Endothelial cell of umbilical vein (primary cell): ENCODE data around the gene DEFB108B. TPM values are rescaled to one million over a fixed set of nuclear protein-coding genes. Genes with fewer than 3 reads are reported as not detected.
"Not testable (repeated sequence)": the region's sequence is repeated elsewhere in the genome, so short reads cannot be mapped to it uniquely, and the experiment has no call there.

Source experiments
- BruUV-seq: library from RNA; stranded (reverse); fragments of 400-500 nt; replicated peaks from 2 replicates; lab custom pipeline; 2021; lab: Mats Ljungman, UMichigan
- CTCF ChIA-PET: fragments of 300-600, 350-600 bp; sonication (Branson Sonifier 250); formaldehyde crosslinking; loops from one replicate; lab custom pipeline; 2021; ENCODE audit warnings: antibody characterized with exemption, inconsistent platforms; lab: Charles Lee
- POLR2A ChIA-PET: fragments of 300-600, 350-600 bp; sonication (Branson Sonifier 250); formaldehyde crosslinking; loops from one replicate; lab custom pipeline; 2021; ENCODE audit warnings: antibody characterized with exemption, inconsistent platforms; lab: Charles Lee
- DNase-seq: peaks from one replicate; pipeline ENCODE4 v3.0.0-alpha.2; 2011; ENCODE audit warnings: low read depth, low spot score
- FAIRE-seq: peaks from 2 replicates; lab custom pipeline; 2011; peaks lifted over from hg19 to GRCh38; lab: Jason Lieb, UNC
- H2AFZ ChIP-seq: 2 replicates; pipeline ENCODE4 v1.6.0; 2012; ENCODE audit warnings: low read depth, low read length, control low read depth, inconsistent platforms
- H3K27ac ChIP-seq: 2 replicates; pipeline ENCODE4 v1.5.1; 2011; ENCODE audit warnings: low read depth, mild to moderate bottlenecking, control low read depth, low read length, moderate library complexity; ENCODE audit not compliant: insufficient read depth
- H3K27me3 ChIP-seq, 2 experiments: 2 replicates each; pipeline versions ENCODE4 v1.6.0 to v1.6.1; 2011; ENCODE audit warnings: low read length in 2 of 2, mixed read lengths in 1 of 2; ENCODE audit not compliant: control insufficient read depth in 2 of 2, insufficient read depth in 2 of 2
- H3K36me3 ChIP-seq, 2 experiments: 2 replicates in 1 of 2; 3 replicates in 1 of 2; pipeline ENCODE4 v1.5.1; 2011; ENCODE audit warnings: low read length in 2 of 2, mild to moderate bottlenecking in 1 of 2, moderate library complexity in 1 of 2; ENCODE audit not compliant: control insufficient read depth in 2 of 2, insufficient read depth in 2 of 2; ENCODE audit errors: extremely low read depth in 1 of 2
- H3K4me1 ChIP-seq: 3 replicates; pipeline ENCODE4 v1.5.1; 2011; ENCODE audit warnings: mild to moderate bottlenecking, low read length; ENCODE audit not compliant: control insufficient read depth, insufficient read depth; ENCODE audit errors: extremely low read depth
- H3K4me2 ChIP-seq: 2 replicates; pipeline ENCODE4 v1.6.1; 2011; ENCODE audit warnings: low read length, control low read depth, mixed read lengths; ENCODE audit not compliant: insufficient read depth
- H3K4me3 ChIP-seq, 3 experiments: fragments of 200-600 bp in 1 of 3; sonication (generic), shearing (Covaris generic) in 1 of 3; replicated peaks in 1 of 3; 2 replicates each; pipeline ENCODE4 v1.5.1; 2011 to 2016; ENCODE audit warnings: control low read depth in 3 of 3, low read length in 3 of 3, mild to moderate bottlenecking in 2 of 3, inconsistent platforms in 1 of 3, low read depth in 1 of 3, moderate library complexity in 1 of 3; ENCODE audit not compliant: insufficient read depth in 1 of 3
- H3K79me2 ChIP-seq: 2 replicates; pipeline ENCODE4 v1.6.0; 2012; ENCODE audit warnings: low read length, inconsistent platforms; ENCODE audit not compliant: control insufficient read depth, insufficient read depth
- H3K9ac ChIP-seq: replicated peaks from 2 replicates; pipeline ENCODE3; 2011; ENCODE audit warnings: low read length, control low read depth; ENCODE audit not compliant: insufficient read depth; ENCODE audit errors: extremely low read depth
- H3K9me1 ChIP-seq: replicated peaks from 3 replicates; pipeline ENCODE4 v1.6.0; 2011; ENCODE audit warnings: mild to moderate bottlenecking, low read length; ENCODE audit not compliant: control insufficient read depth, insufficient read depth; ENCODE audit errors: extremely low read depth
- H3K9me3 ChIP-seq: replicated peaks from 2 replicates; pipeline ENCODE4 v1.5.1; 2012; ENCODE audit warnings: low read length, inconsistent platforms; ENCODE audit not compliant: control insufficient read depth, insufficient read depth
- H4K20me1 ChIP-seq: replicated peaks from 2 replicates; pipeline ENCODE3; 2011; ENCODE audit warnings: mild to moderate bottlenecking, low read length; ENCODE audit not compliant: control insufficient read depth, insufficient read depth; ENCODE audit errors: extremely low read depth
- CTCF ChIP-seq, 2 donors: IDR thresholded peaks; 1 replicate in 1 of 2; 2 replicates in 1 of 2; pipeline ENCODE4 v1.5.1; 2011; ENCODE audit warnings: low read length in 2 of 2, mild to moderate bottlenecking in 2 of 2, moderate library complexity in 2 of 2, control low read depth in 1 of 2, inconsistent platforms in 1 of 2, low read depth in 1 of 2; ENCODE audit not compliant: insufficient read depth in 1 of 2; ENCODE audit errors: extremely low read depth in 1 of 2
- POLR2AphosphoS5 ChIP-seq: IDR thresholded peaks from 2 replicates; pipeline ENCODE4 v1.6.1; 2012; ENCODE audit warnings: low read depth, mild to moderate bottlenecking, control low read depth, low read length, moderate library complexity; ENCODE audit not compliant: insufficient read depth
- dilution Hi-C: fragments of 300-500 bp; cut with MboI; formaldehyde crosslinking; loops from one replicate; pipeline ENCODE4 v1.15.0; 2019; ENCODE audit warnings: low sequenced_read_pairs; ENCODE audit not compliant: extremely low pct_ligation_motif_present
- intact Hi-C: fragments of 100-400 bp; cut with micrococcal nuclease; formaldehyde crosslinking; loops from one replicate; pipeline ENCODE4 v1.10.0; 2022
- polyA plus RNA-seq, 4 experiments: library from polyadenylated mRNA; depleted of rRNA in 3 of 4; stranded (reverse) in 3 of 4; unstranded in 1 of 4; fragments of >200 nt; gene quantifications; 2 replicates each; pipeline versions ENCODE4 v1.2.1 to v1.2.3, GENCODE V29; 2011 to 2012; ENCODE audit warnings: missing spikeins in 1 of 4
- total RNA-seq: library from RNA; stranded (reverse); gene quantifications from 2 replicates; pipeline ENCODE4 v1.2.3, GENCODE V29; 2021

Gene DEFB108B
- total and polyA plus RNA-seq, 2 donors (not counting 3 experiments of a cell fraction or from before 2014, with no cell fraction given): not detected

GRCh38 chr11:71813481-71814355 lies 19.3 kb upstream of the DEFB108B start:
- FAIRE-seq, intact Hi-C loops, H3K79me2 ChIP-seq, H3K9me1 ChIP-seq, H4K20me1 ChIP-seq, POLR2A ChIA-PET, H3K4me1 ChIP-seq, H3K9me3 ChIP-seq, BruUV-seq, dilution Hi-C loops, H3K36me3 ChIP-seq, H3K27me3 ChIP-seq: not testable (repeated sequence)
- peak overlapping the region; percentile 11 for H3K27ac ChIP-seq
- peak overlapping the region; percentile 42 for H3K4me2 ChIP-seq
- peak overlapping the region; percentile 81 for H2AFZ ChIP-seq
- H3K4me3 ChIP-seq: peak overlapping the region; percentile 20 to 55 (median 50)
- H3K9ac ChIP-seq: peak overlapping the region; percentile 61
- DNase-seq: peak; percentile 76
- CTCF ChIA-PET: interaction anchor here (2.1 kb wide), 1 partner anchor 13 kb away, joined by 12 read pairs; no protein-coding TSS in a partner anchor
- peak; percentile 60 for TF ChIP-seq POLR2AphosphoS5
- peak; percentile 60 to 71 for TF ChIP-seq CTCF (IDR thresholded peaks at IDR 0.05; ENCODE audit: extremely low read depth in 1 of 2, insufficient read depth in 1 of 2, low read depth in 1 of 2, low read length in 2 of 2)

- H3K9me1 ChIP-seq, H4K20me1 ChIP-seq, BruUV-seq, H3K27ac ChIP-seq, H2AFZ ChIP-seq, H3K27me3 ChIP-seq, H3K4me1 ChIP-seq, FAIRE-seq, POLR2A ChIA-PET, H3K79me2 ChIP-seq, intact Hi-C loops, dilution Hi-C loops, DNase-seq, H3K36me3 ChIP-seq, H3K4me2 ChIP-seq, H3K9ac ChIP-seq, CTCF ChIA-PET, H3K9me3 ChIP-seq, H3K4me3 ChIP-seq: not testable (repeated sequence)
These were observed 11.5 kb upstream of the DEFB108B start for GRCh38 chr11:71821539-71821938.

DNA sequence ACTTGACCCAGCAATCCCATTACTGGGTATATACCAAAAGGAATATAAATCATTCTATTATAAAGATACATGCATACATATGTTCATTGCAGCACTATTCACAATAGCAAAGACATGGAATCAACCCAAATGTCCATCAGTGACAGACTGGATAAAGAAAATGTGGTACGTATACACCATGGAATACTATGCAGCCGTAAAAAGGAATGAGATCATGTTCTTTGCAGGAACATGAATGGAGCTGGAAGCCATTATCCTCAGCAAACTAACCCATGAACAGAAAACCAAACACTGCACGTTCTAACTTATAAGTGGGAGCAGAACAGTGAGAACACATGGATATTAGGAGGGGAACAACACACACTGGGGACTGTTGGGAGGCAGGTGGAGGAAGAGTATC lies 3.8 kb upstream of the DEFB108B start:
- H2AFZ ChIP-seq, FAIRE-seq, H3K9me1 ChIP-seq, H4K20me1 ChIP-seq, H3K9ac ChIP-seq, POLR2A ChIA-PET, BruUV-seq, DNase-seq, H3K4me3 ChIP-seq, H3K4me1 ChIP-seq, H3K36me3 ChIP-seq, H3K9me3 ChIP-seq, dilution Hi-C loops, intact Hi-C loops, H3K79me2 ChIP-seq, H3K4me2 ChIP-seq, H3K27ac ChIP-seq, H3K27me3 ChIP-seq: not testable (repeated sequence)
- CTCF ChIA-PET: interaction anchor here (0.6 kb wide), 1 partner anchor 26 kb away, joined by 4 read pairs; no protein-coding TSS in a partner anchor
